OCI-LY7 (cell line): ENCODE data around the gene PARD3B. TPM values are rescaled to one million over a fixed set of nuclear protein-coding genes. Genes with fewer than 3 reads are reported as not detected.

Experiments
- BruUV-seq: library from RNA; stranded (reverse); fragments of 400-500 nt; replicated peaks from 2 replicates; lab custom pipeline; 2021; lab: Mats Ljungman, UMichigan
- CTCF ChIA-PET: fragments of 300-600 bp; sonication (Branson Sonifier 250); formaldehyde crosslinking; loops from one replicate; lab custom pipeline; 2022; ENCODE audit warnings: antibody characterized with exemption; ENCODE audit not compliant: unreplicated experiment; lab: Charles Lee
- POLR2A ChIA-PET: fragments of 300-600 bp; sonication (Branson Sonifier 250); formaldehyde crosslinking; loops from one replicate; lab custom pipeline; 2022; ENCODE audit warnings: antibody characterized with exemption; lab: Charles Lee
- DNase-seq: peaks from one replicate; pipeline ENCODE4 v3.0.0-alpha.2; 2015; ENCODE audit warnings: low spot score
- H2AFZ ChIP-seq: fragments of 200-600 bp; sonication (generic), shearing (Covaris generic); 2 replicates; pipeline ENCODE4 v1.6.1; 2014; ENCODE audit warnings: mild to moderate bottlenecking, antibody characterized with exemption, low read length, moderate library complexity
- H3K27ac ChIP-seq: fragments of 200-600 bp; sonication (generic); 2 replicates; pipeline ENCODE4 v1.5.1; 2014; ENCODE audit warnings: mixed run types, low read depth, mild to moderate bottlenecking, moderate library complexity, low read length, inconsistent platforms; ENCODE audit not compliant: poor library complexity, severe bottlenecking
- H3K36me3 ChIP-seq: fragments of 200-600 bp; sonication (generic); 2 replicates; pipeline ENCODE4 v1.6.1; 2014; ENCODE audit warnings: mild to moderate bottlenecking, antibody characterized with exemption, low read length, moderate library complexity, mixed read lengths; ENCODE audit not compliant: insufficient read depth
- H3K4me1 ChIP-seq: fragments of 200-600 bp; sonication (generic); 2 replicates; pipeline ENCODE4 v1.5.1; 2014; ENCODE audit warnings: mild to moderate bottlenecking, low read length; ENCODE audit not compliant: insufficient read depth, poor library complexity, severe bottlenecking
- H3K4me2 ChIP-seq: fragments of 200-600 bp; sonication (generic); 2 replicates; pipeline ENCODE4 v1.6.1; 2014; ENCODE audit warnings: mild to moderate bottlenecking, low read length
- H3K4me3 ChIP-seq: fragments of 200-600 bp; sonication (generic); 2 replicates; pipeline ENCODE4 v1.5.1; 2014; ENCODE audit warnings: mild to moderate bottlenecking, low read depth, low read length; ENCODE audit not compliant: poor library complexity, severe bottlenecking
- H3K79me2 ChIP-seq: fragments of 200-600 bp; sonication (generic); 2 replicates; pipeline ENCODE4 v1.6.1; 2016; ENCODE audit warnings: low read depth, mild to moderate bottlenecking, low read length, moderate library complexity, mixed read lengths; ENCODE audit not compliant: insufficient read depth
- H3K9me2 ChIP-seq: fragments of 200-600 bp; sonication (generic); 2 replicates; pipeline ENCODE4 v1.6.1; 2016; ENCODE audit warnings: mild to moderate bottlenecking, low read length, mixed read lengths; ENCODE audit not compliant: insufficient read depth
- H3K9me3 ChIP-seq: fragments of 200-600 bp; sonication (generic); 2 replicates; pipeline ENCODE4 v1.6.1; 2014; ENCODE audit warnings: mild to moderate bottlenecking, mixed run types, low read length, mixed read lengths
- H4K20me1 ChIP-seq: fragments of 200-600 bp; sonication (generic); 2 replicates; pipeline ENCODE4 v1.6.1; 2014; ENCODE audit warnings: mild to moderate bottlenecking, antibody characterized with exemption, low read length, moderate library complexity, mixed read lengths; ENCODE audit not compliant: insufficient read depth
- CTCF ChIP-seq: fragments of 200-600 bp; sonication (generic); conservative IDR thresholded peaks from 2 replicates; pipeline ENCODE4 v1.5.1; 2014; ENCODE audit warnings: mild to moderate bottlenecking, antibody characterized with exemption, low read length, moderate library complexity, mixed read lengths
- EZH2phosphoT487 ChIP-seq: fragments of 200-600 bp; sonication (generic); IDR thresholded peaks from 2 replicates; pipeline ENCODE4 v1.6.1; 2018; ENCODE audit warnings: low read depth, borderline replicate concordance, mild to moderate bottlenecking, mixed run types, antibody characterized with exemption, low read length, moderate library complexity, mixed read lengths
- intact Hi-C: fragments of 100-400 bp; cut with micrococcal nuclease; formaldehyde crosslinking; loops from one replicate; pipeline ENCODE4 v1.10.0; 2022; ENCODE audit not compliant: unreplicated experiment
- total RNA-seq, 2 experiments: library from RNA; depleted of rRNA in 1 of 2; stranded (reverse); fragments of >200 nt in 1 of 2; shearing (Covaris generic) in 1 of 2; gene quantifications; 2 replicates each; pipeline ENCODE4 v1.2.3, GENCODE V29; 2014 to 2022

The PARD3B gene
- total RNA-seq, 2 experiments from 2014 or later = not detected

- intact Hi-C loops = no loop called here
- TF ChIP-seq CTCF (no peak), EZH2phosphoT487 (no peak)
- no peak overlapping the region for H3K27ac ChIP-seq
- no peaks in the 10 kb centered on the region for H4K20me1 ChIP-seq
- no peaks in the 10 kb centered on the region for H3K36me3 ChIP-seq
- POLR2A ChIA-PET = interaction anchor here (0.9 kb wide), 1 partner anchor 9 kb away, joined by 3 read pairs; no protein-coding TSS in a partner anchor
- CTCF ChIA-PET = no interaction called here
- no peaks in the 10 kb centered on the region for H3K79me2 ChIP-seq
- no TSS peak for BruUV-seq
- no peak for DNase-seq
- H3K4me3 ChIP-seq = no peak overlapping the region
- no peaks in the 10 kb centered on the region for H3K9me2 ChIP-seq
- H3K4me1 ChIP-seq = no peaks in the 10 kb centered on the region
- H2AFZ ChIP-seq = no peak overlapping the region
- H3K9me3 ChIP-seq = no peaks in the 10 kb centered on the region
- no peak overlapping the region for H3K4me2 ChIP-seq
These were observed 645.3 kb downstream of the PARD3B start for GRCh38 chr2:205190528-205190927.

- TF ChIP-seq EZH2phosphoT487 = no peak
- no peak for TF ChIP-seq CTCF
- Histone ChIP-seq H3K9me3 (no peaks in the 10 kb centered on the region), H2AFZ (no peak overlapping the region), H3K27ac (no peak overlapping the region), H3K36me3 (no peaks in the 10 kb centered on the region), H3K9me2 (no peaks in the 10 kb centered on the region), H3K4me2 (no peak overlapping the region), H3K4me1 (no peaks in the 10 kb centered on the region), H4K20me1 (no peaks in the 10 kb centered on the region), H3K4me3 (no peak overlapping the region), H3K79me2 (no peaks in the 10 kb centered on the region)
- intact Hi-C loops = no loop called here
- ChIA-PET POLR2A (no interaction called here), CTCF (no interaction called here)
- no TSS peak for BruUV-seq
- DNase-seq = no peak
These were observed 648.0 kb downstream of the PARD3B start for GRCh38 chr2:205193125-205193835.

- Histone ChIP-seq H3K79me2 (no peaks in the 10 kb centered on the region), H3K9me2 (no peaks in the 10 kb centered on the region), H3K4me2 (no peak overlapping the region), H3K9me3 (no peaks in the 10 kb centered on the region), H3K27ac (no peak overlapping the region), H3K4me1 (no peaks in the 10 kb centered on the region), H4K20me1 (no peaks in the 10 kb centered on the region), H2AFZ (no peak overlapping the region), H3K4me3 (no peak overlapping the region), H3K36me3 (no peaks in the 10 kb centered on the region)
- intact Hi-C loops = no loop called here
- CTCF ChIA-PET = no interaction called here
- BruUV-seq = no TSS peak
- TF ChIP-seq EZH2phosphoT487 (no peak), CTCF (no peak)
- no peak for DNase-seq
- POLR2A ChIA-PET = no interaction called here
These were observed 648.6 kb downstream of the PARD3B start for GRCh38 chr2:205193836-205194228.
